Measurements from ENCODE around the gene CLUH. TPM values are rescaled to one million over a fixed set of nuclear protein-coding genes. Genes with fewer than 3 reads are reported as not detected.
"Not testable (repeated sequence)": the region's sequence is repeated elsewhere in the genome, so short reads cannot be mapped to it uniquely, and the experiment has no call there.

Gene CLUH
- polyA plus RNA-seq, 1 of the 3 experiments (the other 2 are of a cell fraction), result 32.2 TPM

DNA sequence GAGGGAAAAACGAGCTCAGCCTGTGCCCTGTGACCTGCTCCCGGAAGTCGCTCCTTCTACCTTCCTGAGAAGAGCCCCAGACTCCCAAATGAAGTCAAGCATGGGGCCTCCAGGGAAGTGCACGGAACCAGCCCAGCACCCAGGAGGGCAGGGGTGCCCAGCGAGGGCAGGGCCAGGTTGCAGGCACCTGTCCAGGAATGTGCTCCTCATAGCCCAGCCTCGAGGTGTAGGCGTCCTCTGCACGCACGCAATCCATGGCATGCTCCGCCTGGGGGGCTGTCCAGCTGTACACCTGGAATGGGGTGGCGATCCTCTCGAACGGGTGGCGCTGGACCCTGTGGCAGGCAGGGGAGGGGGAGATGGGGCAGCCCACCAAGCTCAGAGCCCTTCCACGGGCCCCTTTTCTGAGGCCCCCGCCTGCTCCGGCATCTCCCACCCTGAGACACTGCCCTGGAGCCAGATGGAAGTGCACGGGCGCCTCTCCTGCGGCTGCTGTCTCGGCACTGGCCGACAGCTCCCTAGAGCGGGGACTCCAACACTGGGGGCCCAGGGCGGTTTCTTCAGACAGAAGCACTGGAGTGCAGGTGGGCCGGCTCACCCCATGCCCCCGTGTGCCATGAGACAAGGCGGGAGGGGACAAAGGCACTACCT lies 10.9 kb downstream of the CLUH start:
- H3K27me3 ChIP-seq (ENCODE audit: insufficient read depth), result no peaks in the 10 kb centered on the region
- WGBS (ENCODE audit: low lambda C conversion rate), result 96% methylated on average over 12 of the region's 27 CpGs
- ChIA-PET CTCF (no interaction called here), POLR2A (no interaction called here)
- peaks cover 4 to 58% of the 10 kb centered on the region in 2 experiments for H3K36me3 ChIP-seq (replicated peaks in 1 of 2; ENCODE audit: control insufficient read depth in 1 of 2, insufficient read depth in 2 of 2, low read length in 1 of 2)
- peaks cover 11% of the 10 kb centered on the region; the same call in 1 of the 2 replicates for H3K79me2 ChIP-seq (ENCODE audit: insufficient read depth)
- no peak overlapping the region for H3K4me2 ChIP-seq
- no peaks in the 10 kb centered on the region for H3K4me1 ChIP-seq (ENCODE audit: control insufficient read depth in 1 of 2, insufficient read depth in 2 of 2, low read depth in 1 of 2, low read length in 1 of 2)
- H3K9me2 ChIP-seq, result no peaks in the 10 kb centered on the region
- no peak overlapping the region for H3K27ac ChIP-seq (ENCODE audit: low read depth in 2 of 2, low read length in 1 of 2)
- TF ChIP-seq GATA2 (CRISPR knock-in tag; IDR thresholded peaks at IDR 0.05) (no peak), RCOR1 (IDR thresholded peaks at IDR 0.05; ENCODE audit: low read length) (no peak), ELF1 (IDR thresholded peaks at IDR 0.05) (no peak), RXRA (IDR thresholded peaks at IDR 0.05; ENCODE audit: borderline replicate concordance, low read depth) (no peak)
- no peak overlapping the region for H2AFZ ChIP-seq (ENCODE audit: low read depth)
- no peaks in the 10 kb centered on the region for H3K9me3 ChIP-seq
- no peak overlapping the region for H3K4me3 ChIP-seq (ENCODE audit: low read depth in 2 of 2, low read length in 1 of 2)
- H3F3A ChIP-seq (replicated peaks; ENCODE audit: insufficient read depth), result no peaks in the 10 kb centered on the region
- H4K20me1 ChIP-seq (ENCODE audit: insufficient read depth), result peaks cover 14% of the 10 kb centered on the region
- peak; percentile 24 for DNase-seq
- no peak overlapping the region for H3K9ac ChIP-seq

DNA sequence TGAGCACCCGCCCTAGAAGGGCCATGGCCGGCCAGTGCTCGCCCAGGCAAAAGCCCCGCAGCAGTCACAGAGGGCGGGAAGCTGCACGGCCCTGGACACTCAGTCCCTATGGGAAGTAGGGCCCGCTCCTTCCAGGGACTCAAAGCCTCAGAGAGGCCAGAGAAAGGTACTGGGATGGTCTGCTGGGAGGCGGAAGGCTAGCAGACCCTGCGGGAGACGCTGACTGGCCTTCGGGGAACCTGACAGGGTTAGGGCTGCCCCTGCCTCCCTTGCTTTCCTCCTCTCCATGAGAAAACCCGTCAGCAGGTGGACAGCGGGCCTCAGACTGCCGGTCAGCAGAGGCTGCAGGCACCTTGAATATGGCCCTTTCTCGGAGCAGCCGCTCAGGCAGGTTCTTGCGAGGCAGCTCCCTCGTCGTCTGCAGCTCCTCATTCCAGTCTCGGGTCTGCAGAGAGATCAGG lies 11.5 kb downstream of the CLUH start:
- ChIA-PET CTCF (no interaction called here), POLR2A (no interaction called here)
- no peaks in the 10 kb centered on the region for H3K4me1 ChIP-seq (ENCODE audit: control insufficient read depth in 1 of 2, insufficient read depth in 2 of 2, low read depth in 1 of 2, low read length in 1 of 2)
- peaks cover 8% of the 10 kb centered on the region for H4K20me1 ChIP-seq (ENCODE audit: insufficient read depth)
- WGBS (ENCODE audit: low lambda C conversion rate), result 98% methylated on average over 14 of the region's 20 CpGs
- H3K36me3 ChIP-seq (replicated peaks in 1 of 2; ENCODE audit: control insufficient read depth in 1 of 2, insufficient read depth in 2 of 2, low read length in 1 of 2), result peaks cover 4 to 62% of the 10 kb centered on the region in 2 experiments
- H3K79me2 ChIP-seq (ENCODE audit: insufficient read depth), result peaks cover 7% of the 10 kb centered on the region; the same call in 1 of the 2 replicates
- no peaks in the 10 kb centered on the region for H3F3A ChIP-seq (replicated peaks; ENCODE audit: insufficient read depth)
- no peaks in the 10 kb centered on the region for H3K9me3 ChIP-seq
- no peak for DNase-seq
- TF ChIP-seq RFX5 (IDR thresholded peaks at IDR 0.05; ENCODE audit: low read length), result no peak
- TF ChIP-seq, protein P1, sequence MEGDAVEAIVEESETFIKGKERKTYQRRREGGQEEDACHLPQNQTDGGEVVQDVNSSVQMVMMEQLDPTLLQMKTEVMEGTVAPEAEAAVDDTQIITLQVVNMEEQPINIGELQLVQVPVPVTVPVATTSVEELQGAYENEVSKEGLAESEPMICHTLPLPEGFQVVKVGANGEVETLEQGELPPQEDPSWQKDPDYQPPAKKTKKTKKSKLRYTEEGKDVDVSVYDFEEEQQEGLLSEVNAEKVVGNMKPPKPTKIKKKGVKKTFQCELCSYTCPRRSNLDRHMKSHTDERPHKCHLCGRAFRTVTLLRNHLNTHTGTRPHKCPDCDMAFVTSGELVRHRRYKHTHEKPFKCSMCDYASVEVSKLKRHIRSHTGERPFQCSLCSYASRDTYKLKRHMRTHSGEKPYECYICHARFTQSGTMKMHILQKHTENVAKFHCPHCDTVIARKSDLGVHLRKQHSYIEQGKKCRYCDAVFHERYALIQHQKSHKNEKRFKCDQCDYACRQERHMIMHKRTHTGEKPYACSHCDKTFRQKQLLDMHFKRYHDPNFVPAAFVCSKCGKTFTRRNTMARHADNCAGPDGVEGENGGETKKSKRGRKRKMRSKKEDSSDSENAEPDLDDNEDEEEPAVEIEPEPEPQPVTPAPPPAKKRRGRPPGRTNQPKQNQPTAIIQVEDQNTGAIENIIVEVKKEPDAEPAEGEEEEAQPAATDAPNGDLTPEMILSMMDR (IDR thresholded peaks at IDR 0.05), result no peak
- TF ChIP-seq POLR2AphosphoS5 (IDR thresholded peaks at IDR 0.05; ENCODE audit: low read depth, low read length), result no peak
- no peak for TF ChIP-seq ELF1 (IDR thresholded peaks at IDR 0.05)
- no peak overlapping the region for H3K9ac ChIP-seq
- H3K27me3 ChIP-seq (ENCODE audit: insufficient read depth), result no peaks in the 10 kb centered on the region
- H2AFZ ChIP-seq (ENCODE audit: low read depth), result no peak overlapping the region
- no peak overlapping the region for H3K4me3 ChIP-seq (ENCODE audit: low read depth in 2 of 2, low read length in 1 of 2)
- no peaks in the 10 kb centered on the region for H3K9me2 ChIP-seq
- no peak overlapping the region for H3K4me2 ChIP-seq
- no peak overlapping the region for H3K27ac ChIP-seq (ENCODE audit: low read depth in 2 of 2, low read length in 1 of 2)

DNA sequence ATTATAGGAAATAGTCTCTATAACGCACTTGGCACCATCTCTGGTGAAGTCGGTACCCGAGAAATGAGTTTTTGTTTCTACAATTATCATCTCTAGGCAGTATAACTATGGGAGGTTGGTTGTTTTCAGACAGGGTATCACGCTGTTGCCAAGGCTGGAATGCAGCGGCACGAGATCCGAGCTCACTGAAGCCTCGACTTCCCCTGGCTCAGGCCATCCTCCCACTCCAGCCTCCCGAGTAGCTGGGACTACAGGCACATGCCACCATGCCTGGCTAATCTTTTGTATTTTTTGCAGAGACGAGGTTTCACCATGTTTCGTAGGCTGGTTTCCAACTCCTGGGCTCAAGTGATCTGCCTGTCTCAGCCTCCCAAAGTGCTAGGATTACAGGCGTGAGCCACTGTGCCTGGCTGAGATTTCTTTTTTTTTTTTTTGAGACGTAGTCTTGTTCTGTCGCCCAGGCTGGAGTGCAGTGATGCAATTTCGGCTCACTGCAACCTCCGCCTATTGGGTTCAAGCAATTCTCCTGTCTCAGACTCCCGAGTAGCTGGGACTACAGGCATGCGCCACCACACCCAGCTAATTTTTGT lies 12.3 kb downstream of the CLUH start:
- H3K4me2 ChIP-seq; H3K27me3 ChIP-seq (ENCODE audit: insufficient read depth); H3K9me3 ChIP-seq; POLR2A ChIA-PET; DNase-seq; H3K4me1 ChIP-seq (ENCODE audit: control insufficient read depth in 1 of 2, insufficient read depth in 2 of 2, low read depth in 1 of 2, low read length in 1 of 2); H3F3A ChIP-seq (replicated peaks; ENCODE audit: insufficient read depth); H3K4me3 ChIP-seq (ENCODE audit: low read depth in 2 of 2, low read length in 1 of 2); CTCF ChIA-PET; H4K20me1 ChIP-seq (ENCODE audit: insufficient read depth); H3K79me2 ChIP-seq (ENCODE audit: insufficient read depth); H2AFZ ChIP-seq (ENCODE audit: low read depth); H3K9me2 ChIP-seq; H3K27ac ChIP-seq (ENCODE audit: low read depth in 2 of 2, low read length in 1 of 2); H3K9ac ChIP-seq: not testable (repeated sequence)
- H3K36me3 ChIP-seq (replicated peaks in 1 of 2; ENCODE audit: control insufficient read depth in 1 of 2, insufficient read depth in 2 of 2, low read length in 1 of 2), result peaks cover 4 to 62% of the 10 kb centered on the region in 2 experiments
- 97% methylated on average over 17 of the region's 18 CpGs for WGBS (ENCODE audit: low lambda C conversion rate)

All from SK-N-SH (cell line).